SK-N-SH treated with all-trans-retinoic acid at 6 μM for 48 hours (cell line): Measurements from ENCODE around the gene C9orf78.

Experiments
- ATAC-seq: fragments of 200-7000 bp; cut with Tn5 transposase; 3 replicates; pipeline ENCODE4 v1.9.1; 2020; ENCODE audit warnings: mild to moderate bottlenecking, moderate library complexity
- ARNTL ChIP-seq: fragments of 450-650 bp; formaldehyde crosslinking; IDR thresholded peaks from 2 replicates; pipeline ENCODE4 v1.5.0; 2020; ENCODE audit warnings: low read depth, mild to moderate bottlenecking, moderate library complexity, borderline replicate concordance
- BACH2 ChIP-seq: fragments of 250-450 bp; sonication (Bioruptor Pico); IDR thresholded peaks from 2 replicates; pipeline ENCODE4 v1.9.0; 2021; ENCODE audit warnings: mild to moderate bottlenecking, borderline replicate concordance
- CSDC2 ChIP-seq: fragments of 250-450 bp; sonication (Bioruptor Pico); IDR thresholded peaks from 2 replicates; pipeline ENCODE4 v1.5.0; 2020; ENCODE audit warnings: mild to moderate bottlenecking, moderate library complexity
- ESRRG ChIP-seq: fragments of 250-450 bp; sonication (Bioruptor Pico); IDR thresholded peaks from 2 replicates; pipeline ENCODE4 v1.6.1; 2021; ENCODE audit warnings: mild to moderate bottlenecking
- GLIS3 ChIP-seq: fragments of 250-450 bp; sonication (Bioruptor Pico); IDR thresholded peaks from 2 replicates; pipeline ENCODE4 v1.5.0; 2020; ENCODE audit warnings: mild to moderate bottlenecking, moderate library complexity
- ISL1 ChIP-seq: fragments of 250-450 bp; sonication (Bioruptor Pico); IDR thresholded peaks from 2 replicates; pipeline ENCODE4 v2.1.2; 2022; ENCODE audit warnings: mild to moderate bottlenecking, moderate library complexity
- OSR1 ChIP-seq: fragments of 250-450 bp; sonication (Bioruptor Pico); IDR thresholded peaks from 2 replicates; pipeline ENCODE4 v1.8.0; 2022; ENCODE audit warnings: moderate library complexity, mild to moderate bottlenecking, inconsistent platforms
- PATZ1 ChIP-seq: fragments of 250-450 bp; sonication (Bioruptor Pico); IDR thresholded peaks from 2 replicates; pipeline ENCODE4 v1.8.0; 2020; ENCODE audit warnings: mild to moderate bottlenecking, moderate library complexity, borderline replicate concordance
- PPARA ChIP-seq: fragments of 250-450 bp; sonication (Bioruptor Pico); IDR thresholded peaks from 2 replicates; pipeline ENCODE4 v1.5.0; 2020; ENCODE audit warnings: mild to moderate bottlenecking, borderline replicate concordance
- SNAI2 ChIP-seq: fragments of 250-450 bp; sonication (Bioruptor Pico); IDR thresholded peaks from 2 replicates; pipeline ENCODE4 v1.5.0; 2020; ENCODE audit warnings: mild to moderate bottlenecking, moderate library complexity
- TCF4 ChIP-seq: fragments of 250-450 bp; sonication (Bioruptor Pico); IDR thresholded peaks from 2 replicates; pipeline ENCODE4 v1.8.0; 2021; ENCODE audit warnings: mild to moderate bottlenecking, moderate library complexity, borderline replicate concordance
- TOX ChIP-seq: fragments of 250-450 bp; sonication (Bioruptor Pico); IDR thresholded peaks from 2 replicates; pipeline ENCODE4 v1.8.0; 2021; ENCODE audit warnings: mild to moderate bottlenecking, moderate library complexity, borderline replicate concordance
- ZC3H10 ChIP-seq: fragments of 250-450 bp; sonication (Bioruptor Pico); IDR thresholded peaks from 2 replicates; pipeline ENCODE4 v1.5.1; 2021; ENCODE audit warnings: mild to moderate bottlenecking, moderate library complexity
- ZFP3 ChIP-seq: fragments of 250-450 bp; sonication (Bioruptor Pico); IDR thresholded peaks from 2 replicates; pipeline ENCODE4 v1.5.0; 2020; ENCODE audit warnings: mild to moderate bottlenecking, moderate library complexity
- ZFP30 ChIP-seq: fragments of 450-650 bp; formaldehyde crosslinking; IDR thresholded peaks from 2 replicates; pipeline ENCODE4 v1.5.0; 2022; ENCODE audit warnings: mild to moderate bottlenecking, moderate library complexity
- ZNF565 ChIP-seq: fragments of 450-650 bp; formaldehyde crosslinking; conservative IDR thresholded peaks from 2 replicates; pipeline ENCODE4 v1.5.0; 2020; ENCODE audit warnings: low read depth, mild to moderate bottlenecking, moderate library complexity
- ZNF70 ChIP-seq: fragments of 450-650 bp; formaldehyde crosslinking; IDR thresholded peaks from 2 replicates; pipeline ENCODE4 v1.5.0; 2020; ENCODE audit warnings: mild to moderate bottlenecking, moderate library complexity
- TF ChIP-seq, protein P1 (sequence below): fragments of 250-450 bp; sonication (Bioruptor Pico); IDR thresholded peaks from 2 replicates; pipeline ENCODE4 v1.5.1; 2021; ENCODE audit warnings: mild to moderate bottlenecking, moderate library complexity
- TF ChIP-seq, protein P2 (sequence below): fragments of 250-450 bp; sonication (Bioruptor Pico); IDR thresholded peaks from 2 replicates; pipeline ENCODE4 v1.5.1; 2020; ENCODE audit warnings: low read depth, mild to moderate bottlenecking, moderate library complexity

The C9orf78 gene

DNA sequence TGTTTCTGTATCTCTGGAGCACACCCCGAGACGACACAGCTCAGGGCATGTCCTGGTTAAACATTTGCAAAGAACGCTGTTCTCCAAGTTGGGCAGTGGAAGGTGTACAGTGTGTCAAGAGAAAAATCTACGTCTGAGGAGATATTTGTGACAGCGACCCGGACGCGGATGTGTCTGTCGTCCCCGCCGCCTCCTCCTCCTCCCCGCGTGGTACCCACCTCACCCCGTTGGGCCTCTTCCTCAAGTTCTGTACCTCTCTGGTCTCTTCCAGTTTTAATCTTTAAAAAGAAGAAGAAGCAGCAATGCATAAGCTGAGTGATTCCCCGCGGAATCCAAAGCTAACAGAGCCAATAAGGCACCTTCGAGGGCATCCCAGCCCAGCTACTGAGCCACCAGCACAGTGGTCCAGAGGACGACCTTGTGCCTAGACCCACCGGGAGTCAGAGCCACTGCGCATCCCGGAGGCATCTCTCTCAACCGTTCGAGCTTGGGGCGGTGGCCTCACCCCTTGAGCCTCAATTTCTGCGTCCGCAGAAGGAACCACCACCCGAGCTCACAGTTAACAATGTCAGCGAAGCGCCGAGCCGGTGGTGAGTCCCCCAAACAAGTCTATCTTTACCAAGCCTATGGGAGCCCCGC, 467 bp downstream of the C9orf78 start:
- TF ChIP-seq GLIS3 (CRISPR knock-in tag) (no peak), ESRRG (CRISPR knock-in tag) (no peak)
- peak; percentile 18 for ATAC-seq

- TF ChIP-seq ZFP30 (CRISPR knock-in tag) = no peak
- no peak for TF ChIP-seq ZC3H10
- no peak for TF ChIP-seq ESRRG (CRISPR knock-in tag)
- no peak for ATAC-seq
These were observed 2.1 kb downstream of the C9orf78 start for GRCh38 chr9:129832982-129833381.

- ATAC-seq = no peak
- no peak for TF ChIP-seq ISL1 (CRISPR knock-in tag)
- TF ChIP-seq, protein P1, sequence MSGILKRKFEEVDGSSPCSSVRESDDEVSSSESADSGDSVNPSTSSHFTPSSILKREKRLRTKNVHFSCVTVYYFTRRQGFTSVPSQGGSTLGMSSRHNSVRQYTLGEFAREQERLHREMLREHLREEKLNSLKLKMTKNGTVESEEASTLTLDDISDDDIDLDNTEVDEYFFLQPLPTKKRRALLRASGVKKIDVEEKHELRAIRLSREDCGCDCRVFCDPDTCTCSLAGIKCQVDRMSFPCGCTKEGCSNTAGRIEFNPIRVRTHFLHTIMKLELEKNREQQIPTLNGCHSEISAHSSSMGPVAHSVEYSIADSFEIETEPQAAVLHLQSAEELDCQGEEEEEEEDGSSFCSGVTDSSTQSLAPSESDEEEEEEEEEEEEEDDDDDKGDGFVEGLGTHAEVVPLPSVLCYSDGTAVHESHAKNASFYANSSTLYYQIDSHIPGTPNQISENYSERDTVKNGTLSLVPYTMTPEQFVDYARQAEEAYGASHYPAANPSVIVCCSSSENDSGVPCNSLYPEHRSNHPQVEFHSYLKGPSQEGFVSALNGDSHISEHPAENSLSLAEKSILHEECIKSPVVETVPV (CRISPR knock-in tag) = no peak
- TF ChIP-seq CSDC2 (CRISPR knock-in tag) = no peak
- TF ChIP-seq, protein P2, sequence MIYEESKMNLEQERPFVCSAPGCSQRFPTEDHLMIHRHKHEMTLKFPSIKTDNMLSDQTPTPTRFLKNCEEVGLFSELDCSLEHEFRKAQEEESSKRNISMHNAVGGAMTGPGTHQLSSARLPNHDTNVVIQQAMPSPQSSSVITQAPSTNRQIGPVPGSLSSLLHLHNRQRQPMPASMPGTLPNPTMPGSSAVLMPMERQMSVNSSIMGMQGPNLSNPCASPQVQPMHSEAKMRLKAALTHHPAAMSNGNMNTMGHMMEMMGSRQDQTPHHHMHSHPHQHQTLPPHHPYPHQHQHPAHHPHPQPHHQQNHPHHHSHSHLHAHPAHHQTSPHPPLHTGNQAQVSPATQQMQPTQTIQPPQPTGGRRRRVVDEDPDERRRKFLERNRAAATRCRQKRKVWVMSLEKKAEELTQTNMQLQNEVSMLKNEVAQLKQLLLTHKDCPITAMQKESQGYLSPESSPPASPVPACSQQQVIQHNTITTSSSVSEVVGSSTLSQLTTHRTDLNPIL (CRISPR knock-in tag) = no peak
- no peak for TF ChIP-seq ESRRG (CRISPR knock-in tag)
- no peak for TF ChIP-seq ARNTL (CRISPR knock-in tag)
- TF ChIP-seq PPARA = no peak
- TF ChIP-seq BACH2 (CRISPR knock-in tag) = no peak
- no peak for TF ChIP-seq ZC3H10
- TF ChIP-seq GLIS3 (CRISPR knock-in tag) = no peak
- no peak for TF ChIP-seq ZNF565 (CRISPR knock-in tag)
- no peak for TF ChIP-seq ZFP30 (CRISPR knock-in tag)
These were observed 6.1 kb downstream of the C9orf78 start for GRCh38 chr9:129828969-129829368.

DNA sequence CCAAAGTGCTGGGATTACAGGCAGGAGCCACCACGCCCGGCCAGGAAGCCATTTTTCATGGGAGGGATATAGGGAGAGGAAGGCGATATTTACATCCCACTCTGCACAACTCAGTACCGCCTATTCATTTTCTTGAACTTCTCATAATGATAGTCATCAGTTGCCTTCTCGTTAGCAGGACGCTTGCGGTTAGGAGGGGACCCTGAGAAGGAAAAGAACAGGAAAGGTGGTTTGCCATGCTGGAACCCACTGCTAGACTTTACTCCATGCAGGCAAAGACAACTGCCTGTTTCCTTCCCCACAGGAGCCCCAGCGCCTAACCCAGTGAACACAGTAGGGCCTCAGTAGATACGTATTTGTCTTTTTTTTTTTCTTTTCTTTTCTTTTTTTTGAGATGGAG, 7.0 kb downstream of the C9orf78 start:
- TF ChIP-seq ISL1 (CRISPR knock-in tag) (no peak), ARNTL (CRISPR knock-in tag) (no peak), TOX (CRISPR knock-in tag) (no peak)
- ATAC-seq = no peak

DNA sequence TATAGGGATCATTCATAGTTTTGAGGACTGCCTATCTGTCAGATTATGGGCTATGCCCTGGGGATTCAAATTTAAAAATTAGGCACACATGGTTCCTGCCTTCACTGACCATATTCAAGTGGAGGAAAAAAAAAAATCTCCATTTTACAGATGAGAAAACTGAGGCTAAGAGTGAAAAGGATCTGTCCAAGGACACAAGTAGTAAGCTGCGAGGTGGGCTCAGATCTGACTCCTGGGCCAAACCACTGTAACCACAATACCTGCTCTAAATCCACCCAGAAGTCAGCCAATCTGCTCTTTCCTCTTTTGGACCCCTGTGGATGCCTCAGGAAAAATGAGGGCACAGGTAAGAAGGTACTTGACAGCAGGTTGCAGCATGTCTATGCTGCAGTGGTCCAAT, 8.3 kb downstream of the C9orf78 start:
- ATAC-seq = no peak
- no peak for TF ChIP-seq SNAI2
- no peak for TF ChIP-seq CSDC2 (CRISPR knock-in tag)
- TF ChIP-seq ZFP3 (CRISPR knock-in tag) = no peak
- TF ChIP-seq ZC3H10 = no peak

DNA sequence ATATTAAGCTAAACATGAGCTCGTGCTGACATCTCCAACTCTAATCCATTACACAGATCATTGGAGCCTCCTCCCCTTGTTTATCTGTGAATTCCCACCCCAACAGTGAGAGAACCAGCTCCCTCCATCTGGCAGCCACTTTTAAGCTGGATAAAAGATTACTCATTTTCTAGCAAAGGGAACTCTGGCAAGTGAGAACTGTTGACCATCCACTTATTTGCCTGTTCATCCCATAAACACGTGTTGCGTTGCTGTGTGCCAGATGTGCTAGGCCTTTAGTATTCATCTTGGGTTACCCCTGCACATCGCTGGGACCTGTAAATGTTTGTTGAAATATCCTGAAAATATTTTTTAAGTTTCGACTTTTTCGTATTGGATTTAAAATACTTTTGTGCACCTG, 8.7 kb downstream of the C9orf78 start:
- ATAC-seq = no peak
- no peak for TF ChIP-seq ZNF70 (CRISPR knock-in tag)
- TF ChIP-seq ZFP3 (CRISPR knock-in tag) = no peak
- TF ChIP-seq TOX (CRISPR knock-in tag) = no peak
- TF ChIP-seq ZNF565 (CRISPR knock-in tag) = no peak
- TF ChIP-seq OSR1 (CRISPR knock-in tag) = no peak
- no peak for TF ChIP-seq PPARA
- TF ChIP-seq PATZ1 (CRISPR knock-in tag) = no peak
- no peak for TF ChIP-seq TCF4 (CRISPR knock-in tag)
- no peak for TF ChIP-seq CSDC2 (CRISPR knock-in tag)
- no peak for TF ChIP-seq ZFP30 (CRISPR knock-in tag)
- TF ChIP-seq, all 23 proteins: peak for 0
